Smooth muscle cell of the brain vasculature (primary cell): ENCODE results near the gene ASCL2.

ENCODE experiments used
- DNase-seq: peaks from one replicate; pipeline ENCODE4 v3.0.0-alpha.2; 2012; ENCODE audit warnings: low read depth, low spot score

The ASCL2 gene, protein sequence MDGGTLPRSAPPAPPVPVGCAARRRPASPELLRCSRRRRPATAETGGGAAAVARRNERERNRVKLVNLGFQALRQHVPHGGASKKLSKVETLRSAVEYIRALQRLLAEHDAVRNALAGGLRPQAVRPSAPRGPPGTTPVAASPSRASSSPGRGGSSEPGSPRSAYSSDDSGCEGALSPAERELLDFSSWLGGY

DNA sequence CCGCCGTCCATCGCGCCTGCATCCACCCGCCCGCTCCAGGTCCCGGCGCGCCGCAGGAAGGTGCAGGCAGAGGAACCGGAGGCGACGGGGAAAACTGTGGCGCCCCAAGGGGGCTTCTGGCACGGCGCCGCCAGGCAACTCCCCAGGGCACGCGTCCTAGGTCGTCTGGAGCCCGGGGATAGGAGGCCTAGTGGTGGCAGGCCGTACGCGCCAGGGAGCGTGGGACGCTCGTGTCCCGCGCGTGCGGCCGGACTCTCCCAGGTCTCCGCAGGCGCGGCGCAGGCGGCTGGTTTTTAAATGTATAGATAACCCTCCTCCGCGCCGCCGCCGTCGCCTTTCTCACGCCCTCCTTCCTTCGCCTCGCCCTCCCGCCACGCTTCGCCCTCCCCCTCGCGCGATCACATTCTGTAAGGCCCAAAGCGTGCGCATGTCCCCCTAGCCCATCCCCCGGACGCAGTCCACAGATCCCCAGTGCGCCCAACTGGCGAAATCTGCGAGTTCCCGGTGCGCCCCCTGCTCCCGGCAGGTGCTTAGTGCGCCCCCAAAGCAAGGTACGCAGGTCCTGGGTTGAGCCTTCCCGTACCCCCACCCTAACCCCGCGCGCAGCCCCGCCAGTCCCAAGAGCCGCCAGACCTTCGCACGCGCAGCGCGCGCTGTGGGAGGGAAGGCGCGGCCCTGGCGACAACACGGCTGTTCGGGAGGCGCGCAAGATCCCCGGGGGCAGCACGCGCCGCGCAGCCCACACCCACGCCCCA, at the start of gene ASCL2:
ASCL2 (minus strand) TSS at position 267 of the 755 bp plus-strand sequence; CDS start at position 11, 256 bp downstream.
- no peak for DNase-seq

DNA sequence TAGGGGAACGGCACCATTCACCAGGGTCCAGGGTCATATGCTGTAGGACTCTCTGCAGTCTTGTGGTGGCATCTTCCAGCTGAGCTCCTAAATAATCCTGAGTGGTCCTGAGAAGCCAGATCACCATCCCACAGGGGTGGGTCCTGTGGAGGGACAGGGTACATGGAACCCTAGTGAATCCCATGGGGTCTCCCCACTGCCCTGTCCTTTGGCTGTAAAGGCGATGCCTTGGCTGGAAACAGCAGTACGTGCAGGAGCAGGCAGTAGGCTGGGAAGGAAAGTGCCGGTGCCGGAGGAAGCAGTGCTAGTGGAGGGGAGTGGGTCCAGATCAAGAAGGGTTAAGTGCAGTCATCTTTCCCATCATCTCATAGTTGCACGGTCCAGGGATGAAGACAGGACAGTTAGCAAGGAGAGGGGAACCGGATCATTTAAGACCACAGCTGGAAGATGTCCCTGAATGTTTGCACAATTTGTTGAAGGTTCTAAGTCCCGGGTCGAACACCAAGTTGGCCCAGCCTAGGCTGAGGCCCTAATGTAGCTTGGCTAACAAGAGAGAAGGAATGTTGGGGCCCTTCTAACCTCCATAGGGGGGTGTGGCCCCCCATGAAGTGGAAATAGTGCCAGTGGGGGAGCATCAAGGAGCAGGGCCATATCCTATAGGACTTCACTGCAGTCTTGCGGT, 49.5 kb upstream of the ASCL2 start:
- no peak for DNase-seq

DNA sequence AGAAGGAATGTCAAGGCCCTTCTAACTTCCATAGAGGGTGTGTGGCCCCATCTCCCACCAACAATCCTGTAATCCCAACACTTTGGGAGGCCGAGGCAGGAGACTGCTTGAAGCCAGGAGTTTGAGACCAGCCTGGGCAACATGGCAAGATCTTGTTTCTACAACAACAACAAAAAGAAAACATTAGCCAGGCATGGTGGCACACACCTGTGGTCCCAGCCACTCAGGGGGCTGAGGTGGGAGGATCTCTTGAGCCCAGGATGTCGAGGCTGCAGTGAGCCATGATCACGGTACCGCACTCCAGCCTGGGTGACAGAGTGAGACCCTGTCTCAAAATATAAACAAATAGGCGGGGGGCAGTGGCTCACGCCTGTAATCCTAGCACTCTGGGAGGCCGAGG, 48.3 kb upstream of the ASCL2 start:
- DNase-seq = no peak

DNA sequence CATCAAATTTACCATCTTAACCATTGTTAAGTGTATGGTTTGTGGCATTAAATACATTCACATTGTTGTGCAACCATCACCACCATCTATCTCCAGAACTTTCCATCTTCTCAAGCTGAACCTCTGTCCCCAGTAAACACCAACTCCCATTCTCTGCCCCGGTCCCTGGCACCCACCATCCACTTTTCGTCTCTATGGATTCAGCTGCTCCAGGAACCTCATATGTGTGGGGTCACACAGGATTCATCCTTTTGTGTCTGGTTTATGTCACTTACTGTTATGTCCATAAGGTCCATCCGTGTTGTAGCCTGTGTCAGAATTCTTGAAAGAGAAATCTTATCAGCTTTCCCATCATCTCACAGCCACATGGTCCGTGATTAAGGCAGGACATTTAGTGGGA, 47.7 kb upstream of the ASCL2 start:
- DNase-seq = no peak

DNA sequence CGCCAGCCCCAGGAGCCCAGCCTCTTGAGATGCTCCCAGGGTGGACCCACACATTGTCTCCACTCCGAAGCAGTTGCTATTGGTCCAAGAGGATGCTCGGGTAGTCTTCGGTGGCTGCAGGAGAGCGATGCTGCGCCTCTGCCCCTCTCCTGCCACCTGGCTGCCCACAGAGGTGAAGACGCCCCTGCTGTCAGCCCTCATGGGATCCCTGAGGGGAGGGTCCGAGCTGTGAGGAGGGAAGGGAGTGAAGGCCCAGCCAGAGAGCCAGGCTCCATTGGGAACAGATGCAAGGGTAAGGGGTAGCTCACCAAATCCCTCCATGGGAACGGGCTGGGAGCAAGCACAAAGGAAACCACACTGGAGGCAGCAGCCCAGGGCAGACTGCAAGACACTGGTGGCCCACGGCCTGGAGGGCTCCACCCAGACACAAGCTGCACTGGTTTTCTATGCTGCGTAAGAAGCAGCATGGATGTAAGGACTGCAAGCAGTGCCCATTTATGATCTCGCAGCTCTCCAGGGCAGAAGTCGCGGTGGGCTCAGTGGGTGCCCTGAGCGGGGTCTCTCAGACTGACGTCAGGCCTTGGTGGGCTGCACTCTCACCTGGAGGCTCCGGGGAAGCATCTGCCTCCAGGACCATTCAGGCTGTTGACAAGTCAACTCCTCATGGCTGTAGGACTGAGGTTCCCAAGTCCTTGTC, 47.1 kb upstream of the ASCL2 start:
- DNase-seq = no peak

DNA sequence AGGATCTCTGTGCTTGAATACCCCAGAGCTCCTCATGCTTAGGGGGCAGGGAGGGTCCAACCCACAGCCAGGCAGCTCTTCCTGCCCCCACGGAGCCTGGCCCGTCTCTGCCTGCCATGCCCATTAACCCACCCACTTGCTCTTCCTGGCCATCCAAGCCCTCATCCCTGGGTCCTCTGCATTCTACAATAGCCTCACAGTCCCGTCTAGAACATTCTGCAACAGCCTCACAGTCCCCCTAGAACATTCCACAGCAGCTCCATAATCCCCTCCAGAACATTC, 46.5 kb upstream of the ASCL2 start:
- no peak for DNase-seq

DNA sequence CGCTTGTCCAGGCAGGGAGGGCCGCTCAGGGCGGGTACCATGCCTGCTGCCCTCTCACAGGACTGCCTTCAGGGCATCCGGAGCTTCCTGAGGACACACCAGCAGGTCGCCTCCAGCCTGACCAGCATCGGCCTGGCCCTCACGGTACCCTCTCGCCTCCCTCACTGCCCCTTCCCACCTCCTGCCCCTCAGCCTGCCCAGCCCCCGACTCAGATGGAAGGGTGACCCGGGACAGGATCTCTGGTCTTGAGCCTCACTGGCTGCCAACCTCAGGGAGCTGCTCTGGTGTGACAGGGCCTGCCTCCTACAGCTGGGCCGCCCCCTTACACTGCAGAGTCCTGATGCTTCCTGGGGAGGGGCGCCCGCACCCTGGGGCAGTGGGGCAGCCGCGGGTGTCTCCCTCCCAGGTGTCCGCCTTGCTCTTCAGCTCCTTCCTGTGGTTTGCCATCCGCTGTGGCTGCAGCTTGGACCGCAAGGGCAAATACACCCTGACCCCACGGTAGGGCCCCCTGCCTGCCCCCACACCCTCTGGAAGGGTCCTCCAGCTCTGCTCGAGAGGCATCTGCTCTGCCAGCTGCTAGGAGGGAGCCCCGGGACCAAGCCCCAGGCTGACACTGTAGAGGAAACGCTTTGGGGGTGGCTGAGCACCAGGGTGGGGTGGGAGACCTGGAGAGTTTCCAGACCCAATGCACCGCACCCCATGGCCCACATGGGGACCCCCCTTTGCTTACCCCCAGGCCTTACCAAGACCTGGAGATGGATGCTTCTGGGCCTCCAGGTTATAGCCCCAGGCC, 46.0 kb upstream of the ASCL2 start:
- no peak for DNase-seq

DNA sequence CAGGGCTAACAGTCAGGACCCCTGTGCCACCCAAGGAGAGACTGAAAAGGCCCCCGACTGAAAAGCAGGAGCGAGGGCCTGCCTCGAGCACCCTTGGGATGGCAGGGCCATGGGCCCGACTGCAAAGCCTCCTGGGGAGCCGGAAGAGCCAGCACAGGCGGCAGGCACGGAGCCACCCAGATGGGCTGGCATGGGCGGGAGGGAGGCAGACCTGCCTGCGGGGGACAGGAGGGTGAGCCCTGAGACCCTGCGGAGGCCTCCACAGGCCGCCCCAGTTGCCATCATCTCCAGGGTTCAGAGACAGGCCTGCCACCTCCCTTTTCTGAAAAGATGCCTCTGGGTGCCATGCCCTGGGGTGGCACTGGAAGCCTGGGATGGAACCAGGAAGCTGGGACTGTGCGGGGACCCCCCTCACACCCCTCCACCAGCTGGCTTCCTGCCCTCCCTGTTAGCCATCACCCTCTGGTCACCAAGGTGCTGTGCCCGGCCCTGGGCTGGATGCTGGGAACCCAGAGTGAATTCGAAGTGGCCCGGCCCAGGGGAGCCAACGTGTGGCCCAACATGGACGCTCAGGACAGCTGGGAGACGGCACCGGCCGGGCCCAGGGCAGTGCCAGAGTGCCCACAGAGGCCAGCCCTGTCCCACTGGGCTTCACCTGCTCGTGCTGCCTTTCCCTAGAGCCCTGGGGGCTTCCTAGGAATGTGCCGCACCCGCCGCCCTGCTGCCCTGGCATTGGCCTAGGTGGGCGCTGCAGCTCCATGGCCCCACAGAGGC, 45.2 kb upstream of the ASCL2 start:
- no peak for DNase-seq

DNA sequence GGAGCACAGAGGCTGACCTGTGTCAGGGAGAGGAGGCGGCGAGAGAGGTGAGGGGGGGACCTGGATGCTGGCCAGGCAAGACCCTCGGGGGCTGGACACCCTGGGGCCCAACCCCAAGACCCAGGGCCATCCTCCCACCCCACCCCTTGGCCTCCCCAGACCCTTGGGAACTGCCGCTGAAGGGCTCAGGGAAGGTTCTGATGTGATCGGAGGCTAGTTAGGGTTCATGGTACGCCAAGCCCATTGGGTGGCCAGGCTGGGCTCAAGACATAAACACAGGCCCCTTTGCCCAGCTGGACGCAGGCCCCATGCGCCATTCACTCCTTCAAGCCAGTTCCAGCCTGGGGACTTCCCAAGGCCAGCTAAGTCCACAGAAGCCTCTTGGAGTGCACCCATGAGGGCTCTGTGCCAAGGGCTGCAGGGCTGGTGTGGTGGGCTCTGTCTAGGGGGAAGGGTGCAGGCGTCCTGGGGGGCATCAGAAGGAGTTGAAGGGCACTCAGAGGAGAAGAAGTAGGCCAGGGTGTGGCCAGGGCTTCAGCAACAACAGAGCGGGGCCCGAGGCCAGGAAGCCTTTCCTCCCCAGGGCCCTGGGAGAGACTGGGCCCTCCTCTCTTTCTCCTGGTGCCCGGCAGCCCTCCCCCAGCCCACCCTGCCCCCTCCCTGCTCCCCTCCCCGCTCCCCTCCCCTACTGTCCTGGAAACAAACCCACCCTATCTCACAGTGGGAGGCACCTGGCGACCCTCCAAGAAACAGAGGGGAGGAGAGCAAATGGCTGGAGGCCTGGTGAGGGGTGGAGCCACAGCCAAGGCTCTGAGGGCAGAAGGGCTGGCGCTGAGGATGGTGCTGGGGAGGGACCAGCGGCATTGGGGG, 44.4 kb upstream of the ASCL2 start:
- peak; percentile 70 for DNase-seq

DNA sequence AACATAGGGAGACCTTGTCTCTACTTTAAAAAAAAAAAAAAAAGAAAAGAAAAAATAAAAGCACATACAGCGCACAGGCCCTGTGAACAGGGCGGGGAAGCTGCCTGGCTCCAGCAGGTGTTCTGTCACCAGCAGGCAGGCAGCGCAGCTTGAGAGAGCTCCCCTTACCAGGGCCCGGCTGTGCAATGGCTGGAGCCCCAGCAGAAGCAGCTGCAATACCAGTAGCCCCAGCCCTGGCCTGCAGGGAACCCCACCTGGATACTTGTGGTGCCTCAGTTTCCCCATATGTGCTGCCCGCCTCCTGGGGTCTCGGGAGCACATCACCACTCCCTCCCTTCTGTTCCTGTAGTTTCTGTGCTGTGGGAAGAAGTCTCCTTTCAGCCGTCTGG, 43.7 kb upstream of the ASCL2 start:
- DNase-seq = no peak

DNA sequence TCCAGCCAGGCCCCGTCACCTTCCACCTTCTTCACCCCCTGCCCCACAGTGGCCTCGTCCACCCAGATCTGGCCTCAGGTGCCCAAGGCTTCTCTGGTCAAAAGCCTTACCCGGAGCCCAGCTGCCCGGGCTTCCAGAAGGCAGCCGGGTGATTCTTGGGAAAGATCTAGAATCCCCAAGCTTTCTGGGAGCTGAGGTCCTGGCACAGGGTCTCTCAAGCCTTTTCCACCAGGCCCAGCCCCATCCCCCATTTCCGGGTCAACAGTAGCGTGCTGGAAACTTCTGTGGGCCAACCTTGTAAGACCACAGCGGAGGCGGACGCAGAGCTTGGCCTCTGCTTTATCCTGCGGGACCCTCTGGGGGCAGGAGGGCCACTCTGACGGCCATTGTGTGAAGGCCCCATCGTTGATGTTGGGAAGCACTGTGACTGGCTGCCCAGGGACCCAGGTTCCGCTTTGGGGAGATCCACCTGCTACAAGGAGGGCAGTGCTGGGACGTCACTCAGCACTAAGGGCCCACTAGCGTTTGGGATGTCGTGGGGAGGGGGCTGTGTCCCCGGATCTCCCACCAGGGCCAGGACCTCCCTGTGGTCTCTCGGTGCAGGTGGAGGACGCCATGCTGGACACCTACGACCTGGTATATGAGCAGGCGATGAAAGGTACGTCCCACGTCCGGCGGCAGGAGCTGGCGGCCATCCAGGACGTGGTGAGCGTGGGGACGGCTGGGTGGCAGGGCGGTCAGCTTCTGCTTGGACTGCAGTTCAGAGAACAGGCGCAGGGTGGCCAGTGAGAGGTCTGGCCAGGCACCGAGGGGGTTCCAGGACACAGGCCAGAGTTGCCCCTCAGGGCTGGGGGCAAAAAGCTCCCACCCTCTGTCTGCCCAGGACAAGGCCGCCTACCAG, 42.9 kb upstream of the ASCL2 start:
- DNase-seq = no peak

DNA sequence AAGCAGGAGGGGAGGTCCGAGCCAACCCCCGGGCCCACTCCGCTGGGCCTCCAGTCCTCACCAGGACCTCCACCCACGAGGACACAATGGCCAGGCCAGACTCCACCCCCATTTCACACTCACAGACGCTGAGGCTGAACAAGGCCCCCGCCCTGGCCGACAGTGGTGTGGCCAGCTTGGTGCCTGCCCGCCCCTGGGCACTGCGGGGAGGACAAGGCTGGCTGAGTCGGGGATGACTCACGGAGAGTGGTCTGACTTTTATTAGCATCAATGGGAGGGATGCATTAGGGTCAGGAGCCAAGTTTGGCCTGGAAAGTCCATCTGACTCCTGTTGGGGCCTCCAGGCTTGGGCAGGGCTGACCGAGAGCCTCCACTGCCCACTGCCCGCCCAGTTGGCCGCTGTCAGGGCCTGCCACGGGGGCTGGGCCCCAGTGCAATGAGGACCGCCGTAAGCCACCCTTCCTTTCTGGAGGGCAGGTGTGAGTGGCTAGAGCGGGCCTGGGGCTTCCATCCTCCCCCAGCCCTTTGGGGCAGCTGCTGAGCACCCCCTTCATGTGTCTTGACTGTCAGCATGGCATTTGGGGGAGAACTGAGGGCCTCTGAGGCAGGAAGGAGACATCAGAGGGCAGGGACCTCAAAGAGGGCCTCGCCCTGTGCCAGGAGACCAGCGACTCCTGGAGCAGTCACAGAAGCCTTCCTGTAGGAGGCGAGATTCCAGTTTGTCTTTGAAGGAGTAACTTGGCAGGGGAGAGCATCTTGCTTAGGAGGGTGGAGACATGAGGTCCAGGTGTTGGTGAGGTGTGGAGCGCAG, 42.0 kb upstream of the ASCL2 start:
- DNase-seq = peak; percentile 28

DNA sequence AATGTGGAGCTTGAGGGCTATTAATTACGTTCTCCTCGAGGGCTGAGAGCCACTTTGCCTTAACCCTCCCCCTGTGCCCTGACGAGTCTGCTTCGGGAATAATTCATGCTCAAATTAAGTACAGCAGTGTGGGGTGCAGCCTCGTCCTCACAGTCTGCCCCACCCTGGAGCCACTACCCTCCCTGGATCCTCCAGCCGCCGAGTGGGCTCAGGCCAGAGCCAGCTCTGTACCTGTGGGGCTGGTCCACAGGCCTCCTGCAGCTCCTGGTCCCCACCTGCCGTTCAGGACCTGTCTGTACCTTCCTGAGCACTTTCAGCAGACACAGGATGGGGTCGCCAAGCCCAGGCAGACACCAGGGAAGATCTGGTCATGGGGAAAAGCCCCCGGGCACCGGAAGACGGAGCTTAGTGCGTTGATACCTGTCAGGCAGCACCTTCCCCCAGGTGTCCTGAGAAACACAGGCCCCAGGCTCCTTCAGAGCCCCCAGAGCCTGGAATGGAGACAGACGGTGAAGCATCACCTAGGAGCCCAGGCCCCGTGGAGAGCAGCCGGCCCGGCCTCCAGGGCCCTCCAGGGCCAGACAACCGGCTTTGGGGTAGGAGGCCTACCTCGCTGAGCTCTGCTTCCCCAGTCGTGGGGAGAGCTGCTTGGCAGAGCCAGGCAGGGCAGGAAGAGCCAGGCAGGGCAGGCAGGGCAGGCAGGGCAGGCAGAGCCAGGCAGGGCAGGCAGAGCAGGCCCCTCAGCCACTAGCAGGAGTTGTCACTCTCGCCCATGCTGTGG, 41.2 kb upstream of the ASCL2 start:
- DNase-seq = no peak

DNA sequence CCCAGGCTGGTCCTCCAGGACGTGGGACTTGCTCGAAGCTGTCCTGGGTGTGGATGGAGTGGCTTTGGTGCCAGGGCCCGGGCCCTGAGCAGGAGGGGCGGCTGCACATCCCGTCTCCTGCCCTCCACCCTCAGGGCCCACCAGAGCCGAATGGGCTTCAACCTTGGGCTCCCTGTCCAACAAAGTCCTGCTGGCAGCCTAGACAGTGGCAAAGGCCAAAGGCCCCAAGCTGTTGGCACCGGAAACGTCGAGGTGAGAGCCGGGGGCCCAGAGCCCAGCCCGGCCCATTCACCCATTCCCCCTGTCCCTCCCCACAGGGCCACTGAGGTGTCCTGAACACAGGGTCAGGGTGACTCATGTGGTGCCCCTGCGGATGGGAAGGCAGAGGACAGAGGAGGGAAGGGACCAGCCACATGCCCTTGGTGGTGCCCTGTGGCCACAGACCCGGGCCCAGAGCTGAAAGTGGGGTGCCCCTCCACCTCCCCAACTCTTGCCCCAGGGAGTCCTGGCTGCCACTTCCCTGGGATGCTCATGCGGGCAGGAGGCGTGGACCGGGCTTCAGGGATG, 40.5 kb upstream of the ASCL2 start:
- DNase-seq = no peak

DNA sequence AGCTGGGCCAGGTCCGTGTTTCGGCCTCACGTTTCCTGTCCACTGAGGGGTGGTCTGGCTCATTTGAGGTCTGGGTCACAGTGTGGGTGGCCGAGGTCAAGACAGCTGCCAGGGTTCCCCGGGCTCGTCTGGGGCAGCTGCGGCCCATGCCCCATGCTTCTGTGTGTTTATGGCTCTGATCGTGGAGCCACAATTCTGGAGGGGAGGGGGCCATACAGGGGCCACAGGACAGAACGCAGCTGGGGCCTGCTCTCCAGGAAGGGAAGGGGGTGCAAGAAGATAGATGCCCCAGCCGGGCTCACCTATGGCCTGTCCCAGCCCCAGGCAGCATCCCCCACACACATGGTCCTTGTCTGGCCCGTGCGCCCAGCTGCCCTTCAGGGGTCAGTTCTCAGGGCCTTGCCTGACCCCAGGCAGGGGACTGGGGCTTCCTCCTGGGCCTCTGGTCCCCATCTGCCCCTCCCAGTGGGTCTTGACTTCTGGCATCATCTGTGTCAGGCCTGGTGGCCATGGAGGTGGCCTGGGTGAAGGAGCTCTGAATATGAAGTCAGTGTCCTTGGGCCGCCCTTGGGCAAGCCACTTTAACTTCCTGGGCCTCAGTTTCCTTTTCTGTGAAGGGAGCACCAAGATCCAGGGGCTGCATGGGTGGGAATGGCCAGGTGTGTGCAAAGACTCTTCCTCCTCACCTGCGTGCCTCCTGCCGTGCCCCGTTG, 39.8 kb upstream of the ASCL2 start:
- DNase-seq = no peak
